OCI-LY1 (cell line): ENCODE results near the gene PPP1R14C.

ENCODE experiments used
- H2AFZ ChIP-seq: fragments of 200-600 bp; sonication (generic), shearing (Covaris generic); 2 replicates; pipeline ENCODE4 v1.6.0; 2014; ENCODE audit warnings: antibody characterized with exemption, mild to moderate bottlenecking, low read length
- H3F3A ChIP-seq: fragments of 200-600 bp; sonication (generic), shearing (Covaris generic); 2 replicates; pipeline ENCODE4 v1.6.0; 2014; ENCODE audit warnings: mild to moderate bottlenecking, antibody characterized with exemption, low read length, moderate library complexity; ENCODE audit not compliant: insufficient read depth
- H3K27ac ChIP-seq: fragments of 200-600 bp; sonication (generic); 2 replicates; pipeline ENCODE4 v1.5.1; 2014; ENCODE audit warnings: low read length, mixed run types, mild to moderate bottlenecking, low read depth; ENCODE audit not compliant: poor library complexity, severe bottlenecking
- H3K27me3 ChIP-seq: fragments of 200-600 bp; sonication (generic); 2 replicates; pipeline ENCODE4 v1.6.0; 2014; ENCODE audit warnings: antibody characterized with exemption, mild to moderate bottlenecking, low read length, moderate library complexity; ENCODE audit not compliant: insufficient read depth
- H3K36me3 ChIP-seq: fragments of 200-600 bp; sonication (generic); 2 replicates; pipeline ENCODE4 v1.6.1; 2014; ENCODE audit warnings: mild to moderate bottlenecking, antibody characterized with exemption, low read length, moderate library complexity, mixed read lengths; ENCODE audit not compliant: insufficient read depth
- H3K4me1 ChIP-seq: fragments of 200-600 bp; sonication (generic); 2 replicates; pipeline ENCODE4 v1.5.1; 2014; ENCODE audit warnings: mild to moderate bottlenecking, low read length, moderate library complexity; ENCODE audit not compliant: insufficient read depth, severe bottlenecking
- H3K4me2 ChIP-seq: fragments of 200-600 bp; sonication (generic), shearing (Covaris generic); 2 replicates; pipeline ENCODE4 v1.6.1; 2014; ENCODE audit warnings: low read length
- H3K4me3 ChIP-seq: fragments of 200-600 bp; sonication (generic); 2 replicates; pipeline ENCODE4 v1.5.1; 2014; ENCODE audit warnings: low read length, low read depth, mild to moderate bottlenecking, mixed read lengths; ENCODE audit not compliant: poor library complexity, severe bottlenecking
- H3K79me2 ChIP-seq: fragments of 200-600 bp; shearing (Covaris generic); 2 replicates; pipeline ENCODE4 v1.6.1; 2016; ENCODE audit warnings: mixed run types, low read length, mixed read lengths; ENCODE audit not compliant: insufficient read depth
- H3K9ac ChIP-seq: fragments of 200-600 bp; sonication (generic), shearing (Covaris generic); 2 replicates; pipeline ENCODE4 v1.6.1; 2014; ENCODE audit warnings: mild to moderate bottlenecking, low read length, mixed read lengths
- H3K9me2 ChIP-seq: fragments of 200-600 bp; sonication (generic), shearing (Covaris generic); 2 replicates; pipeline ENCODE4 v1.6.1; 2014; ENCODE audit warnings: low read depth, mild to moderate bottlenecking, low read length, mixed read lengths
- H3K9me3 ChIP-seq: fragments of 200-600 bp; shearing (Covaris generic); 2 replicates; pipeline ENCODE4 v1.6.1; 2014; ENCODE audit warnings: low read length, mixed read lengths
- H4K20me1 ChIP-seq: fragments of 200-600 bp; sonication (generic), shearing (Covaris generic); 2 replicates; pipeline ENCODE4 v1.6.0; 2016; ENCODE audit warnings: mild to moderate bottlenecking, low read length; ENCODE audit not compliant: insufficient read depth
- EZH2 ChIP-seq: fragments of 200-600 bp; sonication (generic), shearing (Covaris generic); IDR thresholded peaks from 2 replicates; pipeline ENCODE4 v1.8.0; 2017; ENCODE audit warnings: borderline replicate concordance, mixed run types, mild to moderate bottlenecking, antibody characterized with exemption, low read length, moderate library complexity, mixed read lengths
- TF ChIP-seq, protein P1 (sequence below): fragments of 200-600 bp; sonication (generic), shearing (Covaris generic); IDR thresholded peaks from 2 replicates; pipeline ENCODE4 v1.5.1; 2017; ENCODE audit warnings: mild to moderate bottlenecking, antibody characterized with exemption, low read length, moderate library complexity, mixed read lengths

Gene PPP1R14C

DNA sequence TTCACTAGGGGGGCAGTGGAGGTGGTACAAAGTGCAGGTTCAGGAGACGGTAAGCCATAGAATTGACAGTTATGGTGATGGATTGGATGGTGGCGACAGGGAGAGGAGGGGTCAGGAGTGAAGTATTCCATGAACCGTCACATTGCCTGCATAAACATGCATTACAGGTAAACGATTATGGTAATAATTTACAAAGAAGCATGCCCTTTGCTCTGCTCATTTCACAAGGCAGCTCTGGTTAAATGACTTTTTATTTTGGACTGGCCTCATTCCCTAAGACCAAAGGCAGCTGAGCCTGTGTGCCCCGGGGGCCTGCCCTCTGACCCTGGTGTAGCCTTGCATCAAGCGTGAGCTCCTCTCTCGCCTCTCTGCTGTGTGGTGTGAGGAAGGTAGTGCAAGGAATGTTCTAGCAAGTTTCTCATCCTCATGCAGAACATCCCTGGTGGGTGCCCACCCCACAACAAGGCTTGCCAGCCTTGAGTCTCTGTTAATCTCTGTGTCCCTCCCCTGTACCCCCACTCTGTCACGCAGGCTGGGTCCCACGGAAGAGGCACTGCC is 59.0 kb downstream of the PPP1R14C start:
- no peaks in the 10 kb centered on the region for H3K4me1 ChIP-seq
- H3K79me2 ChIP-seq = no peaks in the 10 kb centered on the region
- TF ChIP-seq EZH2 = no peak
- TF ChIP-seq, protein P1, sequence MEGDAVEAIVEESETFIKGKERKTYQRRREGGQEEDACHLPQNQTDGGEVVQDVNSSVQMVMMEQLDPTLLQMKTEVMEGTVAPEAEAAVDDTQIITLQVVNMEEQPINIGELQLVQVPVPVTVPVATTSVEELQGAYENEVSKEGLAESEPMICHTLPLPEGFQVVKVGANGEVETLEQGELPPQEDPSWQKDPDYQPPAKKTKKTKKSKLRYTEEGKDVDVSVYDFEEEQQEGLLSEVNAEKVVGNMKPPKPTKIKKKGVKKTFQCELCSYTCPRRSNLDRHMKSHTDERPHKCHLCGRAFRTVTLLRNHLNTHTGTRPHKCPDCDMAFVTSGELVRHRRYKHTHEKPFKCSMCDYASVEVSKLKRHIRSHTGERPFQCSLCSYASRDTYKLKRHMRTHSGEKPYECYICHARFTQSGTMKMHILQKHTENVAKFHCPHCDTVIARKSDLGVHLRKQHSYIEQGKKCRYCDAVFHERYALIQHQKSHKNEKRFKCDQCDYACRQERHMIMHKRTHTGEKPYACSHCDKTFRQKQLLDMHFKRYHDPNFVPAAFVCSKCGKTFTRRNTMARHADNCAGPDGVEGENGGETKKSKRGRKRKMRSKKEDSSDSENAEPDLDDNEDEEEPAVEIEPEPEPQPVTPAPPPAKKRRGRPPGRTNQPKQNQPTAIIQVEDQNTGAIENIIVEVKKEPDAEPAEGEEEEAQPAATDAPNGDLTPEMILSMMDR = no peak

GRCh38 chr6:150202404-150202803 is 59.6 kb downstream of the PPP1R14C start:
- H3K9me3 ChIP-seq = no peaks in the 10 kb centered on the region
- no peaks in the 10 kb centered on the region for H3F3A ChIP-seq
- H3K36me3 ChIP-seq = no peaks in the 10 kb centered on the region
- H3K4me1 ChIP-seq = no peaks in the 10 kb centered on the region
- peaks cover 6% of the 10 kb centered on the region for H3K27me3 ChIP-seq
- no peak overlapping the region for H3K4me3 ChIP-seq
- H3K27ac ChIP-seq = no peak overlapping the region
- no peak overlapping the region for H3K4me2 ChIP-seq
- no peaks in the 10 kb centered on the region for H3K79me2 ChIP-seq
- no peaks in the 10 kb centered on the region for H3K9me2 ChIP-seq
- no peak for TF ChIP-seq EZH2
- TF ChIP-seq, protein P1 = no peak
- no peak overlapping the region for H2AFZ ChIP-seq
- no peak overlapping the region for H3K9ac ChIP-seq
- no peaks in the 10 kb centered on the region for H4K20me1 ChIP-seq

More for the DNA sequence above, 59.0 kb downstream of the PPP1R14C start:
- H3K9me2 ChIP-seq = no peaks in the 10 kb centered on the region
- no peak overlapping the region for H2AFZ ChIP-seq
- H3K9me3 ChIP-seq = no peaks in the 10 kb centered on the region
- H3K27me3 ChIP-seq = peaks cover 6% of the 10 kb centered on the region
- no peaks in the 10 kb centered on the region for H4K20me1 ChIP-seq
- no peaks in the 10 kb centered on the region for H3F3A ChIP-seq
- no peaks in the 10 kb centered on the region for H3K36me3 ChIP-seq
- H3K4me3 ChIP-seq = no peak overlapping the region
- H3K4me2 ChIP-seq = no peak overlapping the region
- H3K9ac ChIP-seq = no peak overlapping the region
- H3K27ac ChIP-seq = no peak overlapping the region

DNA sequence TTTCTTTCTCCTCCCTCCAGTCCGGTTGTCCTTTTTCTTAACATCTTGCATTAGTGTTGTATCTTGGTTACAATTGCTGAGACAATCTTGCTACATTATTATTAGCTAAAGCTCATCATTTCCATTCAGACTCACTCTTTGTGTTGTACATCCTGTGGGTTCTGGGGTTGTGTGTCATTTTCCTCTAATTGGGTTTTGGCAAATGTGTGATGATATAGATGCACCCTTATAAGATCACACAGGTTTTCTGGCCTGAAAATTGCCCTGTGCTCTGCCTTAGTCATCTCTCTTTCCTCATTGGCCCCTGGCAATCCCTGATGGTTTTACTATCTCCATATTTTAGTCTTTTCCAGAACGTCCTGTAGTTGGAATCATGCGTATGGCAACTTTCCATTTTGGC is 60.1 kb downstream of the PPP1R14C start:
- Histone ChIP-seq H3K4me2 (no peak overlapping the region), H3F3A (no peaks in the 10 kb centered on the region), H3K36me3 (no peaks in the 10 kb centered on the region), H3K9me3 (no peaks in the 10 kb centered on the region), H3K4me3 (no peak overlapping the region), H3K27me3 (peaks cover 6% of the 10 kb centered on the region), H3K4me1 (no peaks in the 10 kb centered on the region), H2AFZ (no peak overlapping the region), H3K79me2 (no peaks in the 10 kb centered on the region), H4K20me1 (no peaks in the 10 kb centered on the region), H3K9me2 (no peaks in the 10 kb centered on the region), H3K27ac (no peak overlapping the region), H3K9ac (no peak overlapping the region)
- TF ChIP-seq, protein P1 = no peak
- TF ChIP-seq EZH2 = no peak
